ENCODE data around the gene MYO15B. TPM values are rescaled to one million over a fixed set of nuclear protein-coding genes. Genes with fewer than 3 reads are reported as not detected.

Gene MYO15B
- total RNA-seq, 2 donors from 2014 or later = 38.4 to 45.0 TPM

DNA sequence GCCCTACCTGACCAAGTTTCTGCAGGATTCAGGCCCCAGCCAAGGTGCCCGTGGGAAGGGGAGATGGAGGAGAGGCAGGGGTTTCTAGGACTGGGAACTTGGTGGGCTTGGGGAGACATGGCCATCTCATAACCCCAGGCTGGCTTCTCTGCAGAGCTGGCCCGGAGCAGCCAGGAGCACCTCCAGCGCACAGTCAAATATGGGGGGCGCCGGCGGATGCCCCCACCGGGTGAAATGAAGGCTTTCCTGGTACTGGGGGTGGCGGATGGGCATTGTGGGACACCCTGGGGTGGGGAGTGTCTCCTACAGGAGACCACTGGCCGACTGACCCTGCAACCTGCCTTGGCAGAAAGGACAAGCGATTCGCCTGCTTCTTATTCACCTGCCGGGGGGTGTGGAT is 36.4 kb downstream of the MYO15B start:
- no peaks in the 10 kb centered on the region for H3K36me3 Mint-ChIP-seq
- no peak overlapping the region for H3K27ac Mint-ChIP-seq
- no peak for ATAC-seq
- no peaks in the 10 kb centered on the region for H3K9me3 Mint-ChIP-seq
- DNase-seq (ENCODE audit: low spot score in 2 of 2) = no peak

DNA sequence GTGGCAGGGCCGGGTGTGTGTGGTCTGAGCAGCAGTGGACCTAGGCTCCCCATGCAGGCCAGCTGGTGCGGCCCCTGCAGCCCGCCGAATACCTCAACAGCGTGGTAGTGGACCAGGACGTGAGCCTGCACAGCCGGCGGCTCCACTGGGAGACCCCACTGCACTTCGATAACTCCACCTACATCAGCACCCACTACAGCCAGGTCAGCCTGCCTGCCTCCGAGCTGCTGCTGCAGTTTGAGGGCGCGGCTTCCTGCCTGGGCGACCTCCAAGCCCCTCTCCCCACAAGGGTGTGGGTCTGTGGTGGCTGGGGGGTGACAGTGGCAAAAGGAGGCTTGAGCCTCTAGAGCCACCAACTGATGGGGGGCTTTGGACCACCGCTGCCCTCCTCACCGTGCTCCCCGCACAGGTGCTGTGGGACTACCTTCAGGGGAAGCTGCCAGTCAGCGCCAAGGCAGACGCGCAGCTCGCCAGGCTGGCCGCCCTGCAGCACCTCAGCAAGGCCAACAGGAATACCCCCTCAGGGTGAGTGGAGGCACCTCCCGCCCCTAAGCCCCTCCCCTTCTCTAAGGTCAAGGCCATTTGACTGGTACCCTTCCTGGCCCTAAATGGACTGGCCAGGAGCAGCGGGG is 37.2 kb downstream of the MYO15B start:
- no peak for ATAC-seq
- no peak for DNase-seq (ENCODE audit: low spot score in 2 of 2)
- Mint-ChIP-seq H3K27ac (no peak overlapping the region), H3K9me3 (no peaks in the 10 kb centered on the region), H3K36me3 (no peaks in the 10 kb centered on the region)

DNA sequence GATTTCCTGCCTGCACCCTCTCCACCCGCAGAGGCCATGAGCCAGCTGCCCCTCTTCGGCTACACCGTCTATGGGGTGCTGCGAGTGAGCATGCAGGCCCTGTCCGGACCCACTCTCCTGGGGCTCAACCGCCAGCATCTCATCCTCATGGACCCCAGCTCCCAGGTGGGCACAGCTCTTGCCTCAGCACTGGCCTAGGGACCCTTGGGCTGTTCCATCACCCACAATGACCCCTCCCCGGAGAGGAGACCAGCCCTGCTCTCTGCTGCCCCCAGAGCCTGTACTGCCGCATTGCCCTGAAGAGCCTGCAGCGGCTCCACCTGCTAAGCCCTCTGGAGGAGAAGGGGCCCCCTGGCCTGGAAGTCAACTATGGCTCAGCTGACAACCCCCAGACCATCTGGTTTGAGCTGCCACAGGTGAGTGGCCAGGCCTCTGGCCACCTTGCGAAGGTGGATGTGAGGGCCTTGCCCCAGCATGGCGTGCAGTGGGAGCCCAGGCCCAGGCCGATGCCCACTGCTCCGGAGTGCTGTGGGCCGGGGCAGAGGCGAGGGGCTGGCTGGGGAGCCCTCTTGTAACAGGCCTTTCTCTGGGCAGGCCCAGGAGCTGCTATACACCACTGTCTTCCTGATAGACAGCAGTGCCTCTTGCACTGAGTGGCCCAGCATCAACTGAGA is 38.4 kb downstream of the MYO15B start:
- DNase-seq (ENCODE audit: low spot score in 2 of 2) = no peak
- Mint-ChIP-seq H3K9me3 (no peaks in the 10 kb centered on the region), H3K36me3 (no peaks in the 10 kb centered on the region), H3K27ac (no peak overlapping the region)
- ATAC-seq = peak; percentile 32 to 63

DNA sequence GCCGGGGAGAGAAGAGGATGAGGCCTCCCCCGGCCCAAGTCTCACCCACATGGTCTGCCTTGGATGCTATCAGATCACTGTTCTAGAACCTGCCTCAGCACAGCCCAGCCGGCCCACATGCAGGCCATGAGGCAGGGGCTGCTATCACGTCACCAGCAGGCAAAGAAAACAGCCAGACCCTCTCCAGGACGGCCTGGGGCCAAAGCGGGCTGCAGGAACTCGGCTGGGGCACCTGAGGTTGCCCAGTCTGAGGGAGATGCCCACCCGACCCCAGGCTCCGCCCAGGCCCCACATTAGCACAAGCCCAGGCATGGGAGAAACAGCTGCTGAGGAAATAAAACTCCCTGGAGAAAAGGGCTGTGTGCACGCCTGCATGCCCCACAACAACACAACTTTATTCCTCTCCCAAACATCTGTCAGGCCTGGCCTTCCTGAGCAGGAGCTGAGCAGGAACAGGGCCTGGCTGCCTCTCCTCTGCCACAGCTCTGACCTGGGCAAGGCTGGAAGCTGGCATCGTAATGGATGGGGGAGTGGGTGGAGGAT is 39.0 kb downstream of the MYO15B start:
- no peak for ATAC-seq
- Mint-ChIP-seq H3K27ac (peak overlapping the region in 1 of 2 donors; percentile 59), H3K36me3 (no peaks in the 10 kb centered on the region), H3K9me3 (no peaks in the 10 kb centered on the region)
- DNase-seq (ENCODE audit: low spot score in 2 of 2) = no peak

DNA sequence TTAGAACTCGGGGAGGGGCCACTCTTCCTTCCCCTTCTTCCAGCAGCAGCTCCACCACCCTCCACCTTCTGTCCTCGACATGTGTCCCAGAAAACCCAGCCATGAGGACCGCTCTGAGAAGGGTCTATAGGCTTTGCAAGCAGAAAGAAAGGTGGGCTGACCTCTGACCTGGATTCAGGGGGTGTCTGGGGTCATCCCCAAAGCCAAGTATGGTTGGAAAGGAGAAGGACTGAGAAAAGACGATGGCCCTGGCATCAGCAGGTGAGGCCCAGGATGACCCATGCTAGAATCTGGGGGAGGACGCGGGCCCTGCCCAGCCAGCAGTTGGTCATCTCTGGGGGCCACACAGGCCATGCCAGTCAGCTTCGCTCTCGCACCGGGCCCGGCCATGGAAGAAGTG is 39.5 kb downstream of the MYO15B start:
- Mint-ChIP-seq H3K27ac (peak overlapping the region in 1 of 2 donors; percentile 59), H3K9me3 (no peaks in the 10 kb centered on the region), H3K36me3 (no peaks in the 10 kb centered on the region)
- ATAC-seq (no peak), DNase-seq (ENCODE audit: low spot score in 2 of 2) (no peak)

DNA sequence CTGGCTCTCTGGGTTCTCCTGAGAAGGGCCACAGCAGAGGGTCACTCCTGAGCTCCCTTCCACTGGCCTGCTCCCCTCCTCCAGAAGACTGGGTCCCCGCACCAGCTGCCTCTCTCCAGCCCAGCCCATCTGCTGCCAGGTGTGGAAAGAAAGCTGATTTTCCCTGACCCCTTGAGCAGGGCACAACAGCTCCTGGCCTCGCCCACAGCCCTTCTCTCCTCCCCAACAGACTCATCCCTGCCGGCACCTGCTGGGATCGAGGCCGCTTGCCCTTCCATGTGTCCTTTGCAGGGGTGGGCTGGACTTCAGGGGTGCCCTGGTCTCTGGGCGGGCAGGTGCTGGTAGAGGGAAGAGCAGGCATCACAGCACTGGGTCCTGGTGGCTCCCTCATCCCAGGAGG is 40.8 kb downstream of the MYO15B start:
- no peaks in the 10 kb centered on the region for H3K9me3 Mint-ChIP-seq
- no peak overlapping the region for H3K27ac Mint-ChIP-seq
- H3K36me3 Mint-ChIP-seq = no peaks in the 10 kb centered on the region
- DNase-seq (ENCODE audit: low spot score in 2 of 2) = no peak
- ATAC-seq = no peak

DNA sequence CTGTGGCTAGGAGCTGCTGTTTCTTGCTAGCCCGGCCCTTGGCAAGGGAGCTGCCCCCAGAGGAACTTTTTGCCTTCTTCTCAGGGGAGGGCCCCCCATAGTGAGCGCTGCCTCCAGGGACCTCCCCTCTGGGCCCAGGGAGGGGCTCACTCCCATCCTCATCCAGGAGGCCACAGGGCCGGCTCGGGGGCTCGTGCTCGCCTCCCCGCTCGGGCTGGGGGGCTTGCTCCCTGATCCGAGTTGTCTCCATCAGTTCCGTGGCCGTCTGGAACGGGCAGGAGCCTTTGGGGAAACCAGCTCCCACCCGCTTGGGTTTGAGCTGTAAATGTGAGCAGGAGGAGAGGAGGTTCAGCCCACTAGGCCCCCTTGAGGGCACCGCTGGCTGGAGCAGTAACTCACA is 41.6 kb downstream of the MYO15B start:
- no peaks in the 10 kb centered on the region for H3K36me3 Mint-ChIP-seq
- no peaks in the 10 kb centered on the region for H3K9me3 Mint-ChIP-seq
- DNase-seq (ENCODE audit: low spot score in 2 of 2) (no peak), ATAC-seq (no peak)
- no peak overlapping the region for H3K27ac Mint-ChIP-seq

DNA sequence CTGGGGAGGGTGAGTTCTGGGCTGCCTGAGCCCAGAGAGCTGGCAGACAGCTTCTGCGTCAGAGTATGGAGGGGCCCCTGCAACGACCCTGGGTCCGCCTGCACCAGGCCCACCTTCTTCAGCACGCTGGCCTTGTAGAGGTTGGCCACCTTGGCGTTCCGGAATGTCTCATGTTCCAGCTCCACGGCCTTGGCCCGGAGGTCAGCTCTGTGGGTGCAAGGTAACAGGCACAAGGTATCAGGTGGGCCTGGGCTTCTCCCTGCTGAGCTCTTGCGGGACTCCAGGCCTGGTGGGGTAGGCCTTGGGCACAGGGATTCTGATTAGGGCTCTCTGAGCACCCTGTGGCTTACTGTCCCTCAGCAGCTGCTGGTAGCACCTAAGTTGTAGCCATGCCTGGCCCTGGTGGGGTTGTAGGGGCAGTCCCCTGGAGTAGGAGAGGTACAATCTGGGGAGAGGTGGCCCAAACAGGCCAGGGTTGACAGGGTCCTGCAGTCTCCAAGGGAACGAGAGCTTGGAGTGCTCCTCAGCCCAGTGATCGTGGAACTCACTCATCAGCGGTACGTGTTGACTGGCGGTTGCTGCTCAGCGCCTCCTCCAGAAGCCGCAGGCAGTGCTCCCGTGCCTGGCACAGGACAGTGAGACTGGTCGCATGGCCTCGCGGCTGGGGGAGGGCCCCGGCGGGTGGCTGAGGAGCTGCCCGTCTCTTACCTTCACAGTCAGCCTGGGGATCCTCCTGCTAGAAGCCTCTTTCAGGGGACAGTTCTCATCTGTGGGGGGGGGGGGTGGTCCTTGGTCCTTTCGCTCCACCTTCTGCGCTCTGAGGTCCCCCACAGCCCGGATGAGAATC is 42.7 kb downstream of the MYO15B start:
- ATAC-seq = no peak

DNA sequence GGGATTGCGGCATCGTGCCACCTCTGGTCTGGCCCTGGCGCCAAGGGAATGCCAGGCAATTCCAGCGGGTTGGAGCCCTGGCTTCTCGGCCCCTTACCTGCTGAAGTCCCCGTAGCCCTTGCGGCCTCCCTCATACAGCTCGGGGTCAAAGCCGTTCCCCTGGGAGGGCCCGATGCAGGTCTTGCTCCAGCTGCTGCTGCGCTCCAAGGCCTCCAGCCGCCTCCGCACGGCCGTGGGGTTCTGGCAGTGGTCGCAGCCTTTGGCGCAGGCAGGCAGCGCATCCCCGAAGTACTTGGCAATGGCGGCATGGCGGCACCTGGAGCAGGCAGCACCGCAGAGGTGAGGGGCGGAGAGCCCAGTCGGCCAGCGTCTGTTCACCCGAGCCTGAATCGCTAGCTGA is 43.8 kb downstream of the MYO15B start:
- Mint-ChIP-seq H3K9me3 (no peaks in the 10 kb centered on the region), H3K36me3 (no peaks in the 10 kb centered on the region), H3K27ac (no peak overlapping the region)
- ATAC-seq = no peak
- no peak for DNase-seq (ENCODE audit: low spot score in 2 of 2)

More for the DNA sequence above, 42.7 kb downstream of the MYO15B start:
- H3K27ac Mint-ChIP-seq = peak overlapping the region in 1 of 2 donors; percentile 55
- H3K9me3 Mint-ChIP-seq = no peaks in the 10 kb centered on the region
- no peak for DNase-seq (ENCODE audit: low spot score in 2 of 2)
- H3K36me3 Mint-ChIP-seq = no peaks in the 10 kb centered on the region

DNA sequence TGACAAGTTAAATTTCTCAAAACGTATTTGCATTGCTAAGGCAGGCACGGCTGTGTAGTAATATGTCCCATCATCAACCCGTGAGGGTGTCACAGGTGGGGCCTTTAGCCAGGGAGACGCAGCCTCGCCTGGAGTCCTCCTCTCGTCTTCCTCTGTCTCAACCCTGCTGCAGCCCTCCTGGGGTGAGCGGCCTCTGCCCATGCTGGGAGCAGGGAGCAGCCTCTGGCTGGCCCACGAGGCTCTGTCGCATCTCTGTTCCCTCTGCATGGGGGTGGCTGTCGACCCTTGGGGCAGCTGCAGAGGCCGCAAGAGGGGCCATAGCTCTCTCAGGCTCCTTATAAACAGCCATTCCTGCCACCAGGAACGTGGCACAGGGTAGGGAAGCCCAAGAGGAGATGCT is 44.8 kb downstream of the MYO15B start:
- Mint-ChIP-seq H3K9me3 (no peaks in the 10 kb centered on the region), H3K27ac (no peak overlapping the region), H3K36me3 (no peaks in the 10 kb centered on the region)
- DNase-seq (ENCODE audit: low spot score in 2 of 2) (no peak), ATAC-seq (no peak)

DNA sequence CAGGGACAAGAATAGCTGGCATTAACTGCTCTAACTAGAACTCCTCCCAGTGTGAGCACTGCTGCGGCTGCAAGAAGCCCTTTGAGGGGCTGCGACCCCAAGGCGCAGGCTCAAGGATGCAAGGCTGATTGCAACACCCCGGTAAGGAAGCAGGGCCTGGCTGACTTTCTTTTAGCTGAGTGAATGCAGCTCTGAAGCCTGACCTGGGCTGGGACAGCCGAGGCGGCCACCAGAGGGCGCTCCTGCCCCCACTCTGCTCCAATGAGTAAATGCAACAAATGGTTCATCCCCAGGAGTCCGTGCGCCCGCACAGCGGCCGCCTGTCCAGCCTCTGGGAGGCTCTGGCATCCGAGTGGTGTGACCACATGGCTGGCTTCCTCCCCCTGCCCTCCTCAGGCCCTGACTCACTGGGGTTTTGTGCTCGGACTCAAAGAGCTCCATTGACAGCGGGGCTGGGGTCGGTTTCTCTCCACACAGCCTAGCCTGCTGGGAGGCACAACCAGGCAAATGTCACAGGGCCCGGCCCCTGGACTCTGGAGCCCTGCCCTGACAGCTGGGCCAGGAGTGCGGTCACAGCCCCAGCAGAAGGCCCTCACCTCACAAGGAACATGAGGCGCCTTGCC is 45.4 kb downstream of the MYO15B start, which contains the start of gene SMIM5:
TSS of gene SMIM5 (plus strand) at position 572 of the 623 bp plus-strand sequence. CDS start 6,768 bp downstream, outside the sequence.
- H3K36me3 Mint-ChIP-seq = no peaks in the 10 kb centered on the region
- DNase-seq (ENCODE audit: low spot score in 2 of 2) (peak; percentile 82 to 89), ATAC-seq (peak; percentile 87 to 93)
- H3K9me3 Mint-ChIP-seq = no peaks in the 10 kb centered on the region
- no peak within 1 kb of the TSS for H3K27ac Mint-ChIP-seq

DNA sequence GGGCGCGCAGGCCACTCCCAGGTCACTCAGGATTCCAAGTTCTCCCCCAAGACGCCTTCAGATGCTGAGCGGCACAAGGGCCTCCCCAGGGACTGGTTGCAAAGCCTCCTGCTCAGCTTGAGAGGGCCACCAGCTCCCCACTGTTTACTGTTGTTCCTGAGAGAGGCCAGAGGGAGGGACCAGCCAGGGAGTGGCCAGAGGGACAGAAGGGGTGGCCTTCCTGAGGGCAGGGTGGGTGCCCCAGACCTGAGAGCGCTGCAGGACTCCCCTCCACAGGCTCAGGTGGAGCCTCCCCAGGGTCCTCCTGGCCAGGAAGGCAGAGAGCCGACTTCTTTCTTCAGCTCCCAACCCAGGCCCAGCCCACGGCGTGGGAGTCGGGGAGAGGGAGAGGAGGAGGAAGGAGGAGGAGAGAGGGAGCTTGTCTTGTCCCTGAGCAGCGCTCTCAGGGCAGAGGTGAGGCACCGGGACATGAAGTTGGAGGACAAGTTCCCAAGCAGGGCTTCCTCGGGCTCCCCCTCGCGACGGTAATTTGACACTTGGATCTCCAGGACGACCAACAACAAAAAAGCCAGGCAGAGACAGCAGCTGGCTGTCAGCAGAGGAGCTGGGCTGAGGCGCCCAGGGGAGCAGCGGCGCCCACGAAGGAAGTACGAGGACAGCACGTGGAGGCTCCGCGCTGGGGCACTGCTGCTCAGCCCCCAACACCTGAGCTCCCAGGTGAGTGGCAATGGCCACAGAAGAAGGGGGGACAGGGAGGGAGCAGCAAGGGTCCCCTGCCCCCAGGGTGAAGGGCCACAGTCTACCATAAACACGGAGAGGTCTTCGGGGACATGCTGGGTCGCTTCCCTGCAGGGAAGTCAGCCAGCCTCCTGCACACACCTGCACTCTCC is 46.1 kb downstream of the MYO15B start:
- no peaks in the 10 kb centered on the region for H3K9me3 Mint-ChIP-seq
- ATAC-seq (peak in 1 of 2 donors; percentile 29), DNase-seq (ENCODE audit: low spot score in 2 of 2) (peak in 1 of 2 donors; percentile 52)
- no peak overlapping the region for H3K27ac Mint-ChIP-seq
- no peaks in the 10 kb centered on the region for H3K36me3 Mint-ChIP-seq

DNA sequence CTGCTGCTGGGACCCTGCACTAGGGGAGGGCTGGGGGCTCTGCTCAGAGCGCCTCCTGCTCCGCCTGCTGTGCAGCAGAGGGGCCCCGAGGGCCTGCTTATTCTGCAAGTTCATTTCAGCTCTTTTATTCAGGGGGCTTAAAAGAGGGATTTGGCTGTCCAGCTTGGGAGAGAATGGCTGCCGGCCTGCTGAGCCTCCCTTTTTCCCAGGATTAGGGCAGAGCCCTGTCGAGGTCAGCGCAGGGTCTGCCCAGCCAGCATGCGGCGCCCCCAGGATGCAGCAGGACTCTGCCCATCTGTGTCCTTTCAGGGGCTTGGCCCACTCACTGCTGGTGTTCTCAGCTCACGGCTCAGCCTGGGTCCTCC is 46.8 kb downstream of the MYO15B start:
- DNase-seq (ENCODE audit: low spot score in 2 of 2) (no peak), ATAC-seq (no peak)
- no peak overlapping the region for H3K27ac Mint-ChIP-seq
- H3K9me3 Mint-ChIP-seq = no peaks in the 10 kb centered on the region
- no peaks in the 10 kb centered on the region for H3K36me3 Mint-ChIP-seq

DNA sequence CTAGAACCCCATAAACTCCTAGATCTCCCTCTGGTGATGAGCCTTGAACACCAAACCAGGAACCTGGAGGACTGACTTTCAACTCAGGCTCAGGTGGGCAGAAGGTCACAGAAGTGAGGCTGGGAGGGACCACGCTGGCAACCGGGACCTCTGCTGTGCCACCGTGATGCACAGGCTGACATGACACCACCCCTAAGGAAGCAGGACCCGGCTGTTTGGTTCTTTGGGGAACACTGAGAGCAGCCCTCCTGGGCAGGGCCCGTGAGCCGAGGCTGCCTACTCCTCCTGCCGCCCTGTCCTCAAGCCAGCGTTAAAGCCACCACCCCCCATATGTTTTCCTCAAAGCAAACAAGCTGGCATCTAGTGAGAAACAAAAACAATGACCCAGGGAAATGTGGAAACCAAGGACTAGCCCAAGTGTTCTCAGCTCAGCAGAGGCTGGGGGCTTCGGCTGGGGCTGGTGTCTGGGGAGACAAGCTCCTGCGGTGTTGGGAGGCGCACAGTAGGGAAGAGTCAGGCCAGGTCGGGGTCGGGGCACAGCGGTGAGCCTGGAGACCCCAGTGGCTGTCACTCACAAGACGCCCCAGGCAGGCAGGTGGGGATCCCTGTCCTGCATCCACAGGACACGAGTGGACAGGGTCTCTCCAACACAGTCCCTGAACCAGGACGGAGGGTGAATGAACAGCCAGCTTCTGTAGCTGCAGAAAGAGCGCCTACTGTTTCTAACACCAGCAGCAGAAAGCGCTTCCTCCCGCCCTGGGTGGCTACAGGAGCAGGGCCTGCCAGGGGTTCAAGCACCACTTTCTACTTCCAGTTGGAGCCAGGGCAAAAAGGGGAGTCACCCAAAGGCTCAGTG is 47.4 kb downstream of the MYO15B start:
- no peaks in the 10 kb centered on the region for H3K36me3 Mint-ChIP-seq
- no peak overlapping the region for H3K27ac Mint-ChIP-seq
- DNase-seq (ENCODE audit: low spot score in 2 of 2) (no peak), ATAC-seq (no peak)
- no peaks in the 10 kb centered on the region for H3K9me3 Mint-ChIP-seq

DNA sequence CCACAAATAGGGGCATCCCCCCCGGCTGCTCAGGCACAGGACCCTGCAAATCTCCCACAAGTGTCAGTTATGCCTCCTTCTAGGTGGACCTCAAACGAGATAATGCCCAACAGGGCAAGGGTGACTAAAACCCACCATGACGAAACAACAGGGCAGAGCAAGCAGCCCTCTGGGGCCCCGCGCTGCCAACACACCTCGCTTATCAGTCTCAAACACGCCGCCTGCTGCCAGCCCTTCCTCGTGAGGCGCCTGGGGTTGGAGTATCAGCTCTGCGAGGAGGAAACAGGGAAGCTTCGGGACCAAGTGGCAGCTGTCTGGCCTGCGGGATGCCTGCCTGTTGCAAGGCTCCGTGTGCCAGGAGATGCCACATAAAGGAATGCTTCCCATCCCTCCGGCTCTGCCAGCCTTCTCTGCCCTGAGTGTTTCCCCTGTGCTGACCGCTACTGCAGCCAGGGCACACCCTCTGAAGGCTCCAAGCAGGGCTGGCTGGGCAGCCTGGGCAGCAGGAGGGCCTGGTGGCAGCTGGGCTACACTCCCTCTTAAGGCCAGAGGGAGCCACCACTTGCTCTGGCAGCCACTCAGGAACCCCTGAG is 48.1 kb downstream of the MYO15B start:
- ATAC-seq (no peak), DNase-seq (ENCODE audit: low spot score in 2 of 2) (no peak)

More for the DNA sequence above, 48.1 kb downstream of the MYO15B start:
- H3K27ac Mint-ChIP-seq = no peak overlapping the region
- no peaks in the 10 kb centered on the region for H3K9me3 Mint-ChIP-seq
- no peaks in the 10 kb centered on the region for H3K36me3 Mint-ChIP-seq

All from activated naive CD4-positive, alpha-beta T cell treated with anti-CD3 and anti-CD28 coated beads, Interleukin-2, amount 50 U/mL, for 72 hours (primary cell).